GM13976 (cell line): ENCODE results near the gene RNU2-63P.
A peak's percentile ranks its signal among the peaks of the same experiment; 100 is the strongest.

ENCODE experiments used
- DNase-seq: peaks from one replicate; pipeline ENCODE4 v3.0.0; 2012; ENCODE audit warnings: low spot score
- in situ Hi-C: fragments of 300-500 bp; cut with MboI; formaldehyde crosslinking; loops from one replicate; pipeline ENCODE4 v1.12.0; 2022; ENCODE audit warnings: low sequenced_read_pairs, mixed read lengths, inconsistent platforms; ENCODE audit not compliant: unreplicated experiment
- TF ChIP-seq, protein P1 (sequence below): IDR thresholded peaks from 2 replicates; pipeline ENCODE4 v1.5.1; 2012; ENCODE audit warnings: borderline replicate concordance, mild to moderate bottlenecking; ENCODE audit not compliant: insufficient read depth; ENCODE audit errors: extremely low read depth, missing control alignments, control extremely low read depth

RNU2-63P gene

DNA sequence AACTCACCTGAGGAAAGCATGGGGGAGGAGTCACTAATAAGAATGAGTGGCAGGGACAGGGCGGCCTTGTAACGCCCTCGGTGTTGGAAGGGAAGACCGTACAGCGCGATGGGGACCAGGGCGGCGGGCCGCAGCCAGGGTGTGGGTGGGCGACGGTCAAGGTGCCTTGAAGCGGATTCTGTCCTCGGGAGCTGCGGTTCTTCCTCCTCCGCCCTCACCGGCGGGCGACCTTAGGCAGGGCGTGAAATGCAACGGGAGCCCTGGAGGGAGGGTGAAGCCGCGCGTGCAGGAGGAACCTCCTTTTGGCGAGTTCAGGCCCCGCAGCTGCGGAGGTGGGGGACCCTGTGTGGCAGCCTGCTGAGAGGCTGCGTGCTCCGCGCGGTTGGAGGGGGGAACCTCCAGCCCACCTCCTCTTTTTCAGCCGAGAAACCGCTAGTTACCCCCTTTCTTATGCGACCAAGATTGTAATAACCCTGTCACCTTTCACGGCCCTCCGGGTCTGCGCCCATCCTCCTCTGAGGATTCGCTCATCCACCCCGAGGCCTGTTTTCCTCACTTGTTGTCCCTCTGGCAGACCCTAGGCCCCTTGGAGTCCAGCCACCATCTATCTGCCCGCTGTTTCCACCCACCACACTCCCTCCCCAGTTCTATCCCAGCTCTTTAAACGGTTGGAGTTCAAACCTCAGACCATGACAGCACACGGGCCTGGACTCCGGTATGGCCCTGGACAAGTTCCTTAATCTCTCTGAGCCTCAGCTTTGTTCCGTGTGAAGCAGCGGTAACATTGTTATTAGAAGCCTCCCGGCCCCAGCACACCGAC, 823 bp upstream of the RNU2-63P start:
- TF ChIP-seq, protein P1, sequence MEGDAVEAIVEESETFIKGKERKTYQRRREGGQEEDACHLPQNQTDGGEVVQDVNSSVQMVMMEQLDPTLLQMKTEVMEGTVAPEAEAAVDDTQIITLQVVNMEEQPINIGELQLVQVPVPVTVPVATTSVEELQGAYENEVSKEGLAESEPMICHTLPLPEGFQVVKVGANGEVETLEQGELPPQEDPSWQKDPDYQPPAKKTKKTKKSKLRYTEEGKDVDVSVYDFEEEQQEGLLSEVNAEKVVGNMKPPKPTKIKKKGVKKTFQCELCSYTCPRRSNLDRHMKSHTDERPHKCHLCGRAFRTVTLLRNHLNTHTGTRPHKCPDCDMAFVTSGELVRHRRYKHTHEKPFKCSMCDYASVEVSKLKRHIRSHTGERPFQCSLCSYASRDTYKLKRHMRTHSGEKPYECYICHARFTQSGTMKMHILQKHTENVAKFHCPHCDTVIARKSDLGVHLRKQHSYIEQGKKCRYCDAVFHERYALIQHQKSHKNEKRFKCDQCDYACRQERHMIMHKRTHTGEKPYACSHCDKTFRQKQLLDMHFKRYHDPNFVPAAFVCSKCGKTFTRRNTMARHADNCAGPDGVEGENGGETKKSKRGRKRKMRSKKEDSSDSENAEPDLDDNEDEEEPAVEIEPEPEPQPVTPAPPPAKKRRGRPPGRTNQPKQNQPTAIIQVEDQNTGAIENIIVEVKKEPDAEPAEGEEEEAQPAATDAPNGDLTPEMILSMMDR, result no peak
- in situ Hi-C loops, result no loop called here
- peak; percentile 80 for DNase-seq

DNA sequence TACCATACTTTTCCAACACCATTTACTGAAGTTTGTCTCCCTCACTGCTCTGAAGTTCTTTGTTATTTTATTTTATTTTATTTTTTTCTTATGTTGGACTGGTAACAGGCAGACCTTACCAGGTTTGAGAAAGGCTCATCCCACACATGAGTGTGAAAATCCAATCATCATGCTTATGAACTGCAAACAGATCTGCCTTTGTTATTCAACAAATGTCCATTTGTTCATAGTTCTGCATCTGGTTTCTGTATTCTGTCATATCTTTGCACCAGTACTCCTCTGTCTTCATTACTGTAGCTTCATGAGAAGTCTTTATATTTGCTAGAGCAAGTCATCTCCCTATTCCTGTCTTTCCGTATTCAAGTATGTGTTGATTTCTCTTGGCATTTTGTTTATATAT, 5.3 kb downstream of the RNU2-63P start:
- TF ChIP-seq, protein P1, result no peak
- in situ Hi-C loops, result no loop called here
- DNase-seq, result no peak

DNA sequence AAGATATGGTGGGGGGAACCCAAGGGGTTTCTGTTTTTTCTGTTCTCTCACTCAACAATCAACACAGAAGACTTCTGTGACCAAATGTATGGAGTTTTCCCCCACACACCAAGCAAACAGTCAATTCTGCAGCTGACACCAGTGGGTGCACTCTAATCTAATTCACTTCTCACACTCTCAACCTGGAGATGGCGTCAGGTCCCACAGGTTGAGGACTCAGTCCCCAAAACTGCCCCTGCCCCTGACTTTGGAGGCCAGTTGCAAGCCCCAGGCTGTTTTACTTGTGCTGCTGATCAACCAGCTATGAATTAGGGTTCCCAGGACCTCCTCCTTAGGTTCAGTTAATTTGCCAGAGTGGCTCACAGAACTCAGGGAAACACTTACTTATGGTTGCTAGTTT, 6.2 kb downstream of the RNU2-63P start:
- TF ChIP-seq, protein P1, result no peak
- in situ Hi-C loops, result no loop called here
- no peak for DNase-seq

DNA sequence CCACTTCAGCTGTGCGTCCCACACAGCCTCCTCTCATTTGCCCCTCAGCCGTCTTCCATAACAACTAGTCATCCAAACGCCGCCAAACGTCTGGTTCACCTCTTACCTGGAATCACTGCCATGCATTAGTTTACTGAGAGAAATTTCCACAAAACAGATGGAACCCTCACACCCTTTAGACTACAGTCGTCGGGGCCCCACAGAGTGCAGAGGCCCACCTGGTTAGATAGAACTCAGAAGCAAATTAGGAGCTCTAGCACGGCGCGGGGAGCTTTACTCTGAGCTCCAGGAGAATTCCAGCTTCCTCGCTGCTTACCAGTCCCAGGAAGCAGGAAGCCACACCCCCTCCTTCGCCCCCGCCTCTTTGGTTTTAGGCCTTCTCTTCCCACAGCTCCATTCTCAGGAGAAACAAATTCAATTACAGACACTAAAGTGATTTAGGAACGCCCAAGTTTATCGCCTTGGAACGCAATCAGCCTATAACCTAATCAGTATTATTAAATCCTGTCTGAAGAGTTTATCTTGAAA, 9.4 kb downstream of the RNU2-63P start:
- in situ Hi-C loops, result no loop called here
- TF ChIP-seq, protein P1, result no peak
- DNase-seq, result no peak

DNA sequence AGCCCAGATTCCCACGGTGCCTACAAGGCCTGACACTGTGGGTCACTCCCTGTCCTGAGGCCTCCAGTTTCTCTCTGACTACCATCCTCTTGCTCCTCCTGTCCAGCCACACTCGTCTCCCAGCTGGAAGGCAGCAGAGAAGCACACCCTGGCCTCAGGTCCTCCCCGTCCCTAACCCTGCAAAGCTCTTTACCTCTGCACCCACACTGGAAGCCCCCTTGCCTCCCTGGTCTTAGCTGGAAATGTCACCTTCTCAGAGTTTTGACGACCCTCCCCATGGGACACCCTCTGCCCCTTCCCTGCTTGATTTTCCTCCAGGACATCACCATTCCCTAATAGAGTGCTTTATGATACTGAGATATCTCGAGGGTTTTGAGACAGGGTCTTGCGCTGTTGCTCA, 10.6 kb downstream of the RNU2-63P start:
- TF ChIP-seq, protein P1, result no peak
- DNase-seq, result no peak
- in situ Hi-C loops, result no loop called here

GRCh38 chr2:88003074-88003755, 13.1 kb downstream of the RNU2-63P start:
- in situ Hi-C loops, result no loop called here
- TF ChIP-seq, protein P1, result no peak
- no peak for DNase-seq
